Cardiac muscle cell (in vitro differentiated cells and primary cell): Measurements from ENCODE around the gene PRSS16. TPM values are rescaled to one million over a fixed set of nuclear protein-coding genes. Genes with fewer than 3 reads are reported as not detected.

Experiments used
- DNase-seq, 2 donors: peaks; one replicate each; pipeline versions ENCODE4 v3.0.0 to v3.0.0-alpha.2; 2010 to 2017; ENCODE audit warnings: low read depth in 1 of 2, low spot score in 1 of 2
- H3K27ac ChIP-seq: fragments of 200-600 bp; sonication (generic); 2 replicates; pipeline ENCODE4 v1.5.1; 2016
- H3K27me3 ChIP-seq: fragments of 200-600 bp; sonication (generic); 2 replicates; pipeline ENCODE4 v1.6.0; 2016; ENCODE audit warnings: control low read depth
- H3K36me3 ChIP-seq: fragments of 200-600 bp; sonication (generic); 2 replicates; pipeline ENCODE4 v1.5.1; 2016; ENCODE audit warnings: control low read depth
- H3K4me1 ChIP-seq: fragments of 200-600 bp; sonication (generic); 2 replicates; pipeline ENCODE4 v1.8.1; 2017; ENCODE audit warnings: low read depth, mild to moderate bottlenecking, mixed run types
- H3K4me3 ChIP-seq: fragments of 200-600 bp; sonication (generic); 2 replicates; pipeline ENCODE4 v1.5.1; 2016; ENCODE audit warnings: mild to moderate bottlenecking
- H3K9me3 ChIP-seq: fragments of 200-600 bp; sonication (generic); 2 replicates; pipeline ENCODE4 v1.5.1; 2017; ENCODE audit warnings: low read depth, mild to moderate bottlenecking, control low read depth
- polyA plus RNA-seq: library from polyadenylated mRNA; unstranded; fragments of >200 nt; fragmentation: Nextera tagmentation; extraction: Ambion mirVana; gene quantifications from 2 replicates; pipeline ENCODE4 v1.2.1, GENCODE V29; 2016
- total RNA-seq: library from RNA; depleted of rRNA; stranded (reverse); fragments of >200 nt; gene quantifications from 2 replicates; pipeline ENCODE4 v1.2.3, GENCODE V29; 2016
- TF ChIP-seq, protein P1 (sequence below): IDR thresholded peaks from 2 replicates; pipeline ENCODE4 v1.5.1; 2012; ENCODE audit warnings: low read depth, mild to moderate bottlenecking, low read length

The PRSS16 gene
- total and polyA plus RNA-seq, 2 experiments from 2014 or later = 4.4 to 5.2 TPM

- TF ChIP-seq, protein P1, sequence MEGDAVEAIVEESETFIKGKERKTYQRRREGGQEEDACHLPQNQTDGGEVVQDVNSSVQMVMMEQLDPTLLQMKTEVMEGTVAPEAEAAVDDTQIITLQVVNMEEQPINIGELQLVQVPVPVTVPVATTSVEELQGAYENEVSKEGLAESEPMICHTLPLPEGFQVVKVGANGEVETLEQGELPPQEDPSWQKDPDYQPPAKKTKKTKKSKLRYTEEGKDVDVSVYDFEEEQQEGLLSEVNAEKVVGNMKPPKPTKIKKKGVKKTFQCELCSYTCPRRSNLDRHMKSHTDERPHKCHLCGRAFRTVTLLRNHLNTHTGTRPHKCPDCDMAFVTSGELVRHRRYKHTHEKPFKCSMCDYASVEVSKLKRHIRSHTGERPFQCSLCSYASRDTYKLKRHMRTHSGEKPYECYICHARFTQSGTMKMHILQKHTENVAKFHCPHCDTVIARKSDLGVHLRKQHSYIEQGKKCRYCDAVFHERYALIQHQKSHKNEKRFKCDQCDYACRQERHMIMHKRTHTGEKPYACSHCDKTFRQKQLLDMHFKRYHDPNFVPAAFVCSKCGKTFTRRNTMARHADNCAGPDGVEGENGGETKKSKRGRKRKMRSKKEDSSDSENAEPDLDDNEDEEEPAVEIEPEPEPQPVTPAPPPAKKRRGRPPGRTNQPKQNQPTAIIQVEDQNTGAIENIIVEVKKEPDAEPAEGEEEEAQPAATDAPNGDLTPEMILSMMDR = no peak
- Histone ChIP-seq H3K4me3 (peak overlapping the region; percentile 31), H3K27ac (no peak overlapping the region), H3K4me1 (no peaks in the 10 kb centered on the region), H3K36me3 (no peaks in the 10 kb centered on the region), H3K27me3 (peaks cover 9% of the 10 kb centered on the region), H3K9me3 (no peaks in the 10 kb centered on the region)
- no peak for DNase-seq
These were observed 33.6 kb downstream of the PRSS16 start for GRCh38 chr6:27281105-27281539.

DNA sequence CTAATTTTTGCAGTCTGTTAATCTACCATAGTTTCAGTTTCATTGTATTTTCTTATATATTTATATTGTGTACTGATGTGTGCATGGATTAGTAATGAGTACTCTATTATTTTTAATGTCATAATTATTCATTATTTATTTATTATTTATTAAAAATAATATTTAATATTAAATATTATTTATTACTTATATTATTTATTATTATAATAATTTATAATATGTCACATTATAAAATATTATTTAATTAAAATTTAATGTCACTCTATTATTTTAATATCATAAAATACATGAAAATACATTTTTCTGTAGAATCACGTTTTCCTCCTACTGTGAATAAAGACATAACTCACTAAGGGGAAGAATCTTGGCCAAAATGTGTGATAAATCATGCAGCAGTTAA, 34.1 kb downstream of the PRSS16 start:
- DNase-seq = no peak
- H3K27ac ChIP-seq = no peak overlapping the region
- H3K4me3 ChIP-seq = no peak overlapping the region
- peaks cover 13% of the 10 kb centered on the region for H3K27me3 ChIP-seq
- TF ChIP-seq, protein P1 = no peak
- no peaks in the 10 kb centered on the region for H3K9me3 ChIP-seq
- H3K36me3 ChIP-seq = no peaks in the 10 kb centered on the region
- H3K4me1 ChIP-seq = no peaks in the 10 kb centered on the region

GRCh38 chr6:27283279-27283678, 35.8 kb downstream of the PRSS16 start:
- Histone ChIP-seq H3K27me3 (peaks cover 30% of the 10 kb centered on the region), H3K27ac (no peak overlapping the region), H3K36me3 (no peaks in the 10 kb centered on the region), H3K4me3 (no peak overlapping the region), H3K4me1 (no peaks in the 10 kb centered on the region), H3K9me3 (no peaks in the 10 kb centered on the region)
- DNase-seq = no peak
- TF ChIP-seq, protein P1 = no peak

GRCh38 chr6:27286141-27286540, 38.6 kb downstream of the PRSS16 start:
- Histone ChIP-seq H3K27ac (no peak overlapping the region), H3K27me3 (peaks cover 53% of the 10 kb centered on the region), H3K9me3 (no peaks in the 10 kb centered on the region), H3K36me3 (no peaks in the 10 kb centered on the region), H3K4me3 (no peak overlapping the region), H3K4me1 (no peaks in the 10 kb centered on the region)
- TF ChIP-seq, protein P1 = no peak
- no peak for DNase-seq

DNA sequence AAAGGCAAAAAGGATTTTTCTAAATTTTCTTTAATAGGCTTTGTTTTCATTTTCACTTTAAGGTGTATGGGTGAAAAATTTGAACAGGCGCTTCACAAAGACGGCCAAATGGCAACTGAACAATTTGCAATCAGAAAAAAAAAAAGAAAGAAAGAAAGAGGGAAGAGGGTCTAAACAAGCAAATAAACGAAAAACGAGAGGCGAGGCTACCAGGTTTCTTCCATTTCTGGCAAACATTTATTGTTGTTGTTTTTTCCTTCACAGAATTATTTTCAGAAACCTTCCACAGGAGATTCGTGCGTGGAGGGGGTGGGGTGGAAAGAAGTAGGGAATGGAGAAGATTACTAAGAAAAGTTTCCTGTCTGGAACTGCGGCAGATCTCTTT, 40.2 kb downstream of the PRSS16 start:
- peak overlapping the region; percentile 31 for H3K4me3 ChIP-seq
- no peak for DNase-seq
- peaks cover 69% of the 10 kb centered on the region for H3K27me3 ChIP-seq
- no peaks in the 10 kb centered on the region for H3K9me3 ChIP-seq
- H3K36me3 ChIP-seq = no peaks in the 10 kb centered on the region
- no peak overlapping the region for H3K27ac ChIP-seq
- TF ChIP-seq, protein P1 = no peak
- no peaks in the 10 kb centered on the region for H3K4me1 ChIP-seq
